HG03196 (cell line): ENCODE measurements around the gene FAM171A1.
"Not testable (repeated sequence)": the region's sequence is repeated elsewhere in the genome, so short reads cannot be mapped to it uniquely, and the experiment has no call there.

Experiments
- ATAC-seq: cut with Tn5 transposase; IDR thresholded peaks from one replicate; pipeline ENCODE4 v1.9.1; 2021; ENCODE audit not compliant: unreplicated experiment

The FAM171A1 gene

GRCh38 chr10:15320522-15321203 is 50.4 kb downstream of the FAM171A1 start:
- no peak for ATAC-seq

DNA sequence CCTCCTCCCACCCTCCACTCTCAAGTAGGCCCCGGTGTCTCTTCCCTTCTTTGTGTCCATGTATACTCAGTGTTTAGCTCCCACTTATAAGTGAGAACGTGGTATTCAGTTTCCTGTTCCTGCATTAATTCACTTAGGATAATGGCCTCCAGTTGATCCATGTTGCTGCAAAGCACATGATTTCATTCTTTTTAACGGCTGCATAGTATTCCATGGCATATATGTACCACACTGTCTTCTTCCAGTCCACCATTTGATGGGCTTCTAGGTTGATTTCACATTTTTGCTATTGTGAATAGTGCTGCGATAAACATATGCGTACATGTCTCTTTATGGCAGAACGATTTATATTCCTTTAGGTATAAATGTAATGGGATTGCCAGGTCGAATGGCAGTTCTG is 51.0 kb downstream of the FAM171A1 start:
- ATAC-seq: no peak

- ATAC-seq: no peak
Observed at GRCh38 chr10:15316871-15317464, 54.1 kb downstream of the FAM171A1 start.

GRCh38 chr10:15316145-15316544 is 54.9 kb downstream of the FAM171A1 start:
- no peak for ATAC-seq

DNA sequence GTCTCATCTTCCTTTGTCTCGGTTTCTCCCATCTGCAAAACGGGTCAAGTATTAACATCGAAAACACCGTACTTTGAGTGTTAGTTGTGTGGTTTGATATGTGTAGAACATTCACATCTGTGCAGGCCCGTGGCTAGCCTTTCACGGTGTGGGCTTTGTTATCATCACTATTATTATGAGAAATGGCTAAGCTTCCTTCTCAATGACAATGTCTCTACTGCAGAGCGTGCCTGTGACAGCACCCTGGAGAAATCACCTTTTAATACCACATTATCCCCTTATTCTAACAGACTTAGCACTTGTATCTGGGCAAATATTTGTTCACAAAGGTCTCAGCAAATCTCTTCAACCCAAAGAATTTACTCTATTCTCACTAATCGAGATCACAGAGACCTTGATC is 55.8 kb downstream of the FAM171A1 start:
- no peak for ATAC-seq

DNA sequence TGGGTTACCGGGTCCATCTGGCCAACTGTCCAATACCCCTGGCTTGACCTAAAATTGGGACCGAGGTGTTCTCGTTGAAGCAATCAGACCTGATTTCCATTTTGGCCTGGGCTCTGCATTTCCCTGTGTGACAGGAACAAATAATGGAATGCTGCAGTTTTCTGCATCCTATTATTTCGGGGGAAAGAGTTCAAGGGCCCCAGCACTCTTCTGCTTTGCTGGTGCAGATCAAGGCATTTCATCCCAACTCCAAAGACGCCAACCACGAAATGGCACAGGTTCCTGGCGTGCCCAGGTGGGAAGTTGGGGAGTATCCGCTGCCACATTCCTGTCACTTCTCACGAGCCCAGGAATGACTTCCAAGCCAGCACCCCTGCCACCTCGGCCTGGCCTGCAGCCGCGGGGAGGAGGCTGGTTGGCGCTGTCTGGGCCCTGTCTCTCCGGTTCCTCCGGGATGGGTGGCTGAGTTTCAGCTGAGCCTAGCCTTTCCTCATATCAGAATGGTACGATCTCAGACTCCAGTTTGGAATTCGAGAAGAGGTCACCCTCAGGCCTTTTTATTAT is 56.5 kb downstream of the FAM171A1 start:
- ATAC-seq: no peak

DNA sequence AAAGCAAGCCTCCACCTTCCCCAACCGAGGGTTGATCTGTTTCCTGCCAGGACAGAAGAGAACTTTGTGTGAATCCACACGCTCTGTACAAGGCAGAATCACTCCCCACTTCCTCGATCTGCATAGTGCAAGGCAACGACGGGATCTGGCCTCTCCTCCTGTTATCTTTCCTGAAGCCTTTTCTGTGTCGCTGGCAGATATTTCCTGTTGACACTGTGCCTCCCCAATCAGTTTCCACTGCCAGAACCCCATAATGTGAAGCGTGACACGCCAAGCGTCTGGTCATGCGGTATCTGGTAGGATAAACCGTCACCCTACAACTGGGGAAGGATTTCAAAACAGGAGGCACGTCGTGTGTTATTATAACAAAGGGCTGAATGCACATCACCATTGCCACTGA is 57.2 kb downstream of the FAM171A1 start:
- ATAC-seq: no peak

GRCh38 chr10:15313047-15313446 is 58.0 kb downstream of the FAM171A1 start:
- no peak for ATAC-seq

DNA sequence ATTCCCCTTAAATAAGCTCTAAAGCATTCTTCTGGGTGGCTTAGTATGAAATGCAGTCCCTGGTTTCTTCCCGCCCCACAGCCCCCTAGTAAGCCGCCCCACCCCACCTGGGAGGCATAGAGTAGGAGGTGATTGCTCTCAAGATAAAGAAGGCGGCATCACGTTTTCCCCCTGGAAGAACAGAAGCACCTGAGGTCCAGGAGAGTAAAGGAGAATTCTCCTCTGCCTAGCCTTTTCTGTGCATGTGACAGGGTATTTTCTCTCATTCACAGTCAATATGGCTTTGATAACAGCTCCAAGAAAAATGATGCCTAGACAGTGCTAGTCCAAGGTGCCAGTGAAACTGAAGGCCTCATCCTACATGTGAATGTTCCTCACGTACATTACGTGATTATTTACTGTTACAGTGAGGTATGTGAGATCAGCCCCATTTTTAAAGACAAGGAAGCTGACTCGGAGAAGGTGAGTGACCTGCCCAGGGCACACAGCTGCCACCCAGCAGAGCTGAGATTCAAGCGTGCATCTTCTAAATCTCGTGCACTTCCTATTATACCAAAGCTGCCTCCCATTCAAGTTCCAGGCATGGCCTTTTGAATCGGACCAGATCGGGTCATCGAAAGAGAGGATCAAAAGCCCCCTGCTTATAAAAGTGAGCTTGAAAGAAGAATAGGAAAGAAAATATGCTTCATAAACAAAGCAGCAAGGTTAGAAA is 59.4 kb downstream of the FAM171A1 start:
- ATAC-seq: no peak

GRCh38 chr10:15310776-15311568 is 60.1 kb downstream of the FAM171A1 start:
- no peak for ATAC-seq

- ATAC-seq: no peak
Observed at GRCh38 chr10:15309221-15309620, 61.9 kb downstream of the FAM171A1 start.

- no peak for ATAC-seq
Observed at GRCh38 chr10:15306735-15307280, 64.3 kb downstream of the FAM171A1 start.

- ATAC-seq: no peak
Observed at GRCh38 chr10:15305634-15306033, 65.5 kb downstream of the FAM171A1 start.

GRCh38 chr10:15305161-15305560 is 65.9 kb downstream of the FAM171A1 start:
- ATAC-seq: no peak

- not testable (repeated sequence) for ATAC-seq
Observed at GRCh38 chr10:15302188-15302956, 68.7 kb downstream of the FAM171A1 start.

DNA sequence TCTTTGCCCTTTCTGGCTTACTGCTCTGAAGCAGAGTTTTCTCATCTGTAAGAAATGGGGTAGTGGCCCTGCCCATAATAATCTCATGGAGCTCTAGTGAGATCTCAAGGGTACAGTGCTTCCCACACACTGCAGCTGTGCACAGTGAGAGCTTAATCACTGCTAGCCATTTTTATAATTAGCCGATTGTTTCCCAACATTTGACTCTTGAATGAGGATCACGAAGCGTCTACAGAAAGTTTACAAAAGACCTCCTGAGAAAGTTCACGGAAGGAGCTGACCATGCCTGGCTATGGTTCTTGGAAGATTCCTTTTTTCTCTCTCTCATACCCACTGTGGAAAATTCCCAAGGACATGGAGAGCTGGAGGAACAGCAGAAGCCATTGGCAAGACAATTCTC is 70.4 kb downstream of the FAM171A1 start:
- ATAC-seq: no peak

- no peak for ATAC-seq
Observed at GRCh38 chr10:15300145-15300544, 70.9 kb downstream of the FAM171A1 start.

GRCh38 chr10:15296701-15297100 is 74.4 kb downstream of the FAM171A1 start:
- no peak for ATAC-seq

- ATAC-seq: no peak
Observed at GRCh38 chr10:15295537-15296325, 75.4 kb downstream of the FAM171A1 start.
